ENCODE measurements around the gene TOMM40.
A peak's percentile ranks its signal among the peaks of the same experiment; 100 is the strongest.

TOMM40 gene

GRCh38 chr19:44889830-44890365 is 1.2 kb upstream of the TOMM40 start:
- DNase-seq (ENCODE audit: low read depth): peak; percentile 21
- TF ChIP-seq CTCF (IDR thresholded peaks at IDR 0.05; ENCODE audit: insufficient read depth, low read depth, low read length, missing control alignments): no peak
- peak overlapping the region; percentile 65 for H3K4me3 ChIP-seq (ENCODE audit: low read depth, low read length)

GRCh38 chr19:44890366-44891015 is 563 bp upstream of the TOMM40 start:
- no peak for TF ChIP-seq CTCF (IDR thresholded peaks at IDR 0.05; ENCODE audit: insufficient read depth, low read depth, low read length, missing control alignments)
- peak overlapping the region; percentile 65 for H3K4me3 ChIP-seq (ENCODE audit: low read depth, low read length)

GRCh38 chr19:44892932-44893331 is 1.9 kb downstream of the TOMM40 start:
- DNase-seq (ENCODE audit: low read depth): no peak
- no peak overlapping the region for H3K4me3 ChIP-seq (ENCODE audit: low read depth, low read length)
- TF ChIP-seq CTCF (IDR thresholded peaks at IDR 0.05; ENCODE audit: insufficient read depth, low read depth, low read length, missing control alignments): no peak

More at GRCh38 chr19:44890366-44891015, 563 bp upstream of the TOMM40 start:
- DNase-seq (ENCODE audit: low read depth): no peak

GRCh38 chr19:44893332-44894051 is 2.4 kb downstream of the TOMM40 start:
- no peak for TF ChIP-seq CTCF (IDR thresholded peaks at IDR 0.05; ENCODE audit: insufficient read depth, low read depth, low read length, missing control alignments)
- H3K4me3 ChIP-seq (ENCODE audit: low read depth, low read length): no peak overlapping the region
- no peak for DNase-seq (ENCODE audit: low read depth)

GRCh38 chr19:44894052-44894400 is 3.0 kb downstream of the TOMM40 start:
- no peak for DNase-seq (ENCODE audit: low read depth)
- H3K4me3 ChIP-seq (ENCODE audit: low read depth, low read length): no peak overlapping the region
- TF ChIP-seq CTCF (IDR thresholded peaks at IDR 0.05; ENCODE audit: insufficient read depth, low read depth, low read length, missing control alignments): no peak

- no peak for DNase-seq (ENCODE audit: low read depth)
- no peak for TF ChIP-seq CTCF (IDR thresholded peaks at IDR 0.05; ENCODE audit: insufficient read depth, low read depth, low read length, missing control alignments)
- H3K4me3 ChIP-seq (ENCODE audit: low read depth, low read length): no peak overlapping the region
Measured at GRCh38 chr19:44894946-44895345, 3.9 kb downstream of the TOMM40 start.

All from GM12865 (cell line).